HG02884 (cell line): ENCODE results near the gene CD82.

Experiments used
- ATAC-seq: cut with Tn5 transposase; IDR thresholded peaks from one replicate; pipeline ENCODE4 v1.9.1; 2021; ENCODE audit warnings: mild to moderate bottlenecking, moderate library complexity; ENCODE audit not compliant: unreplicated experiment

CD82 gene

GRCh38 chr11:44574610-44575287 lies 9.3 kb downstream of the CD82 start:
- peak; percentile 36 for ATAC-seq

GRCh38 chr11:44575288-44575672 lies 9.8 kb downstream of the CD82 start:
- ATAC-seq: peak; percentile 35

- ATAC-seq: no peak
These were observed 10.5 kb downstream of the CD82 start for GRCh38 chr11:44575962-44576361.

- ATAC-seq: no peak
These were observed 11.2 kb downstream of the CD82 start for GRCh38 chr11:44576656-44577055.

- no peak for ATAC-seq
These were observed 11.9 kb downstream of the CD82 start for GRCh38 chr11:44577231-44577830.

- peak; percentile 59 for ATAC-seq
These were observed 12.8 kb downstream of the CD82 start for GRCh38 chr11:44578279-44578678.

- no peak for ATAC-seq
These were observed 13.9 kb downstream of the CD82 start for GRCh38 chr11:44579302-44579761.

GRCh38 chr11:44580701-44581100 lies 15.2 kb downstream of the CD82 start:
- no peak for ATAC-seq

- no peak for ATAC-seq
These were observed 15.8 kb downstream of the CD82 start for GRCh38 chr11:44581246-44581645.

GRCh38 chr11:44582641-44583352 lies 17.3 kb downstream of the CD82 start:
- ATAC-seq: no peak

- ATAC-seq: no peak
These were observed 17.8 kb downstream of the CD82 start for GRCh38 chr11:44583353-44583669.

GRCh38 chr11:44585421-44585820 lies 20.0 kb downstream of the CD82 start:
- ATAC-seq: no peak

- no peak for ATAC-seq
These were observed 23.8 kb downstream of the CD82 start for GRCh38 chr11:44589301-44589700.

- ATAC-seq: no peak
These were observed 25.3 kb downstream of the CD82 start for GRCh38 chr11:44590769-44591168.

GRCh38 chr11:44591557-44591956 lies 26.1 kb downstream of the CD82 start:
- ATAC-seq: no peak

- ATAC-seq: no peak
These were observed 26.9 kb downstream of the CD82 start for GRCh38 chr11:44592125-44592940.

GRCh38 chr11:44593251-44593650 lies 27.8 kb downstream of the CD82 start:
- ATAC-seq: no peak

GRCh38 chr11:44595006-44595405 lies 29.5 kb downstream of the CD82 start:
- ATAC-seq: no peak

GRCh38 chr11:44595964-44596381 lies 30.5 kb downstream of the CD82 start:
- no peak for ATAC-seq

GRCh38 chr11:44596525-44597276 lies 31.2 kb downstream of the CD82 start:
- ATAC-seq: peak; percentile 43
